HG03378 (cell line): ENCODE measurements around the gene DUSP1.

Source experiments
- ATAC-seq: cut with Tn5 transposase; IDR thresholded peaks from one replicate; pipeline ENCODE4 v1.9.1; 2021; ENCODE audit warnings: mild to moderate bottlenecking, moderate library complexity; ENCODE audit not compliant: unreplicated experiment

DUSP1 gene

GRCh38 chr5:172745838-172746237 lies 25.2 kb downstream of the DUSP1 start:
- ATAC-seq = no peak

DNA sequence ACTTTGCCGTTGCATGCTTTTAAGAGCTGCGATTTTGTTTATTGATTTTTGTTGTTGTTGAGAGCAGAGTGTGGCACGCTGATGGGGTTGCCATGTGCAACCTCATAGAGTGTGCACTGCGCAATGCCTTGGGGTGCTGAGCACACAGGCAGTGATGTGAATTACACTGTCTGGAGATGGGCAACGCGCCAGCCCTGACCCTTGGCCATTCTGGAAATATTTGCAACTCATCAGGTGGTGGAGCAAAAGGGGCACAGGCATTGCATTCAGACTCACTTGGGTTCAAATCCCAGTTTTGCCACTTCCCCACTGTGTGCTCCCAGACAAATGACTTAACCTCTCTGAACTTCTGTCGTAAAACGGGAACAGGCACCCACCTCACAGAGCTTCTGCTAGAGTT lies 25.6 kb downstream of the DUSP1 start:
- no peak for ATAC-seq

GRCh38 chr5:172744123-172745104 lies 26.6 kb downstream of the DUSP1 start:
- ATAC-seq = no peak

- ATAC-seq = no peak
Measured at GRCh38 chr5:172743112-172743959, 27.7 kb downstream of the DUSP1 start.

GRCh38 chr5:172741206-172741582 lies 29.8 kb downstream of the DUSP1 start:
- ATAC-seq = no peak

GRCh38 chr5:172740428-172741205 lies 30.4 kb downstream of the DUSP1 start:
- ATAC-seq = no peak

- ATAC-seq = no peak
Measured at GRCh38 chr5:172739375-172739774, 31.6 kb downstream of the DUSP1 start.

DNA sequence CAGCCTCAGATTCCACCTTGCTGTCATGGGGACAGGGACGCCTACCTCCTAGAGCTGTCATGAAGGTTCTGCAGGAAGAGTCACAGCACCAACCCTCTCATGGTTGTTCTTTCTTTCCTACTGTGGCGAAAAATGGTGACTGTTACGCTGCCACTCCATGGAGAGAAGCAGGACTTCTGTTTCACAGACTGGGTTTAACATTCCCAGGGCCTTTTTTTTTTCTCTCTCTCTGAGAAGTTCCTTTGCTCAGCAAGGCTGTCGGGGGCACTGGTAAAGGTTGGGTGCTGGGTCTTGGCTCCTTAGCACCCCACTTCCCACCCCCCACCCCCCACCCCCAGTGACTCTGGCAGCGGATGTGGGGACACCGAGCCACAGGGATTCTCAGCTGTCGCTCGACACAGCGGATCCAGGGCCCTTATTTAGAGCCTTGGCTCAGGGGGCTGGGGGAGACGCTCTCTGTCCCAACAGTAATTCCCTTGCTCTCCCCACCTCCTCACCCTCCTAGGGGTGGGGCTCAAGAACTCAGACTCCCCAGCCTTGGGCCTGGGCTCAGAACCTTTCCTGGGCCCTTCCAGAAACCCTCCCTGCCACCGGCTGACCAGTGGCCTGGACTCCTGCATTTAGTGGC lies 34.4 kb downstream of the DUSP1 start:
- ATAC-seq = no peak

DNA sequence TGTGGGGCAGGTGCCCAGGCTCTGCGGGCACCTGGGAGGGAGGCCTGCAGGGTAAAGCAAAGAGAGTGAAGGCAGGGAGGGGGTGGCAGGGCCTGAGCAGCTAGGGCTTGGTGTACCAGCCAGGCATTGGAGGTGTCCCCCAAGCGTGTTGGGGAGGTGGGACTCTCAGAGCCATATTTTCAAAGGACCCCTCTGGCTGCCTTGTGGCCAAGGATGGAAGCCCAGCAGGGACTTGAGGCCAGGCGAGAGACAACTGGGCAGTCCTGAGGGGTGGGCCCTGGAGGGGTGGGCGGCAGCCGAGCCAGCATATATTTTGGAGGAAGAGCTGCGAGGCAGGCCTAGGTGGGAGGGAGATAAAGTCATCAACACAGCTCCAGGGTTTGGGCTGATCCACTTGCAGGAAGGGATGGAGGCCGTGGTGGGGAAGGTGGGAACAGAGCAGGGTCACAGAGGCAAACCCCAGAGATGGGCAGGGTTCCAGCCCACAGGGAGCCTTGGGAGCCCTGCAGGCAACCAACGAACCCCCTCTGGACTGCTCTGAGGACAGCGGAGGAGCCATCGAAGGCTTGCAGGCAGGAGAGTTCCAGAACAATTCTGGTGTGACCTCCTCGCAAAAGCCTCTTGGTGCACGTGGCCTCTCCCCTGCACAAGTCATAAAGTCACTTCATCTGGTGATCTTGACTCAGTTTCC lies 35.7 kb downstream of the DUSP1 start:
- ATAC-seq = no peak

- ATAC-seq = no peak
Measured at GRCh38 chr5:172733974-172734346, 37.0 kb downstream of the DUSP1 start.

- ATAC-seq = no peak
Measured at GRCh38 chr5:172733131-172733973, 37.6 kb downstream of the DUSP1 start.

DNA sequence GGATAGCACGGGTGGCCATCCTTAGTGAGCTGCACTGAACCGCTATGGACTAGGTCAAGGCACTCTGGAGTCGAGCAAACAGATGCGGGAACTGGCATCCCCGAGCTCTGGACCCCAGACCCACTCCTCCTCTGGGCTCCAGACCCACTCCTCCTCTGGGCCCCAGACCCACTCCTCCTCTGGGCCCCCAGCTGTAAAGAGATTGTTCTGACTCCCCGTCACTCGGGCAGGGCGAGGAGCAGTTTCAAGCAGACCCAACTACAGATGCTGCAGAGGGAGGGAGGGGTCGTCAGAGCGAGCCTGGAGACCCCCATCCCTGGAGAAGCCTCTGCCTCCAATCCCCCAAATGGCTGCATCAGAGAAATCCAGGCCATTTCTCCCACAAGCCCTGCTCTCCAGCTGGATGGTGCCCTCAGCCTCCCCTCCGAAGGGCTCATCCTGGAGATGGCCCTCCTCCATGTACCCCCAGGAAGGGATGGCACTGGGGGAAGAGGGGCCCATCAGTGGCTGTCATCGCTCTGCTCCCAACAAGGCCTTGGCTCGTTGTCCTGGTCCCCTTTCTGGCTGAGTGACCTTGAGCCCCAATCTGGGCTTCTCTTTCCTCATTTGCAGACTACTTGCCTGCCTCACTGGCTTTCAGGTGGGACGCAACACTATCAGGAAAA lies 38.7 kb downstream of the DUSP1 start:
- no peak for ATAC-seq

DNA sequence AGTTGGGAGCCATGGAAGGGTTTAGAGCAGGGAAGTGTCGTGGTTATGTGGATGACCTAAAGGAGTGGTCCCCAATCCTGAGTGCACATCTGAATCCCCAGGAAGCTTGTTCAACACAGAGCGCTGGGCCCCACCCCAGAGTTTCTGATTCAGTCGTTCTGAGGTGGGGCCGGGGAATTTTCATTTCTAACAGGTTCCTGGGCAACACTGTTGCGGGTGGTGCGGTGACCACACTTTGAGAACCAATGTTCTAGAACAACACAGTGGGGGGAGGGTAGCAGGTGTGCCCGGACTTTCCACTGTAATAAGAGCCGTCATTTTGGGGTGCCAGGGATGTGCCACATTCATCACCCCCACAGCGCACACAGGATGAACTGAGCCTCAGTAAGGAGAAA lies 39.3 kb downstream of the DUSP1 start:
- no peak for ATAC-seq

- no peak for ATAC-seq
Measured at GRCh38 chr5:172730981-172731679, 39.9 kb downstream of the DUSP1 start.

- ATAC-seq = no peak
Measured at GRCh38 chr5:172730222-172730621, 40.8 kb downstream of the DUSP1 start.

GRCh38 chr5:172729588-172729987 lies 41.4 kb downstream of the DUSP1 start:
- no peak for ATAC-seq

GRCh38 chr5:172728481-172729241 lies 42.3 kb downstream of the DUSP1 start:
- ATAC-seq = no peak
